ENCODE data around the gene CPEB3. TPM values are rescaled to one million over a fixed set of nuclear protein-coding genes. Genes with fewer than 3 reads are reported as not detected.

CPEB3 gene
- total and polyA plus RNA-seq, 2 donors (not counting 1 experiment from before 2014, with no cell fraction given) = 0.37 to 0.66 TPM

DNA sequence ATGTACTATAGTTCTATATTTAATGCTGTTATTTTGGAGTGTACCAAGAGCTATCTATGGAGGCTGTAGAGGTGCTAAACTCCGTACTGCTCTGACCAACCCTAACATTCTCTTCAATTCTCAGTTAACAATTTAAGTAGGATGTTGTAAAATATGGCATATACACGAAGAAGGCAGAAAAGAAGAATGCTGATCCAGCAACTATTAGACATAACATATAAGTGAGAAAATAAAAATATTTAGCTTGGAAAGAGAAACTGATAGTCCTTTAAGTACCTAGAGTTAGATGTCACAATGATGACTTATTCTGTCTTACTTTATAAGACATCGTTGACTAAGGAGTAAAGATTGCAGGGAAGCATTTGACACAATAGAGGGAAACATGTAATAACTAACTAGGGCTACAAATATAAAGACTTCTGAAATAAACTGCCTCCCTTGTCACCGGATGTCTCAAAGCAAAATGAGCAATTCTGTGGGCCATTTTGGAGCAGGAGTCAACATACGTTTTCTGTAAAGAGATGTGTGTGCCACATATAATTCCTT is 159.5 kb downstream of the CPEB3 start:
- TF ChIP-seq CTCF (conservative IDR thresholded peaks at IDR 0.05 in 1 of 2, IDR thresholded peaks at IDR 0.05 in 1 of 2; ENCODE audit: low read depth in 1 of 2, low read length in 2 of 2) = no peak
- H3K27ac ChIP-seq (ENCODE audit: insufficient read depth, low read length) = no peak overlapping the region
- no peak overlapping the region for H2AFZ ChIP-seq (ENCODE audit: low read length)

DNA sequence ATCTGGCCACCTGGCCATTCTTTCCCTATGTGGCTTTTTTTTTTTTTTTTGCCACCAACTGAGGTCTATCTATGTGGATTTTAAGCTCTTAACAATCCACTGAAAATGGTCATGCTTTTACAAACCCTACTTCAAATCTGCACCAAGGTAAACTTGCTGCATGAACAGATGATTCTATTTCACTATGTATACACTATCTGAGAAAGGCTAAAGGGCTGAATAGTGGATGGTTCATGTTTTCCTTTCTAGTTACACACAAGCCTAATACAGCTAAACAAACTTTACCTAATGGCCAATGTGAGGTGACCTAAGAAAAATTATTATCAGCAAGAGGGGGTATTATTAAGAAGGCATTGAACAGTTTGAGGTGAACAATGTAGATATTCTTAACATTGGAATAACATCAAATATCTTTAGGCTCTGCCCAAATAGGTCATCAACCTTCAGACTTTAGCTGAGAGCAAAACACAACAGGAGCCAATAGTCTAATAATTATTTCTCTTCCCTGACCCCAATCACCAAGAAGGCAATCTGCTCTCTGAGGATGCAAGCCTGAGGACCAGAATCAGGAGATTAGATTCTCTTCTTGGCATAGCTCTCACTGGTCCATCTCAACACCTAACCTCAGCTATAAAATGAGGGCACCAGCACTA is 160.1 kb downstream of the CPEB3 start:
- Histone ChIP-seq H3K9me3 (ENCODE audit: control insufficient read depth, insufficient read depth, low read depth, low read length) (no peaks in the 10 kb centered on the region), H3K27ac (ENCODE audit: insufficient read depth, low read length) (no peak overlapping the region), H3K36me3 (ENCODE audit: control insufficient read depth, insufficient read depth, low read length) (no peaks in the 10 kb centered on the region), H4K20me1 (ENCODE audit: control insufficient read depth, extremely low read depth, insufficient read depth, low read length) (no peaks in the 10 kb centered on the region), H3K27me3 (ENCODE audit: control insufficient read depth, insufficient read depth, low read length) (no peaks in the 10 kb centered on the region), H3K79me2 (ENCODE audit: control insufficient read depth, insufficient read depth, low read length) (no peaks in the 10 kb centered on the region), H2AFZ (ENCODE audit: low read length) (no peak overlapping the region), H3K4me1 (ENCODE audit: control insufficient read depth, extremely low read depth, insufficient read depth, low read length) (no peaks in the 10 kb centered on the region), H3K9ac (ENCODE audit: insufficient read depth, low read length) (no peak overlapping the region), H3K4me2 (ENCODE audit: extremely low read depth, insufficient read depth, low read length) (no peak overlapping the region), H3K4me3 (replicated peaks in 1 of 4; ENCODE audit: control extremely low read depth in 1 of 4, insufficient read depth in 1 of 4, low read depth in 3 of 4, low read length in 4 of 4) (no peak overlapping the region)
- TF ChIP-seq EZH2 (IDR thresholded peaks at IDR 0.05; ENCODE audit: low read length, missing control alignments) (no peak), CTCF (conservative IDR thresholded peaks at IDR 0.05 in 1 of 2, IDR thresholded peaks at IDR 0.05 in 1 of 2; ENCODE audit: low read depth in 1 of 2, low read length in 2 of 2) (no peak)
- DNase-seq (ENCODE audit: low read depth in 2 of 2) = no peak

More for the DNA sequence above, 159.5 kb downstream of the CPEB3 start:
- DNase-seq (ENCODE audit: low read depth in 2 of 2) = no peak
- Histone ChIP-seq H3K9me3 (ENCODE audit: control insufficient read depth, insufficient read depth, low read depth, low read length) (no peaks in the 10 kb centered on the region), H3K79me2 (ENCODE audit: control insufficient read depth, insufficient read depth, low read length) (no peaks in the 10 kb centered on the region), H3K4me3 (replicated peaks in 1 of 4; ENCODE audit: control extremely low read depth in 1 of 4, insufficient read depth in 1 of 4, low read depth in 3 of 4, low read length in 4 of 4) (no peak overlapping the region), H3K4me1 (ENCODE audit: control insufficient read depth, extremely low read depth, insufficient read depth, low read length) (no peaks in the 10 kb centered on the region), H3K9ac (ENCODE audit: insufficient read depth, low read length) (no peak overlapping the region), H3K36me3 (ENCODE audit: control insufficient read depth, insufficient read depth, low read length) (no peaks in the 10 kb centered on the region), H4K20me1 (ENCODE audit: control insufficient read depth, extremely low read depth, insufficient read depth, low read length) (no peaks in the 10 kb centered on the region), H3K4me2 (ENCODE audit: extremely low read depth, insufficient read depth, low read length) (no peak overlapping the region), H3K27me3 (ENCODE audit: control insufficient read depth, insufficient read depth, low read length) (no peaks in the 10 kb centered on the region)

DNA sequence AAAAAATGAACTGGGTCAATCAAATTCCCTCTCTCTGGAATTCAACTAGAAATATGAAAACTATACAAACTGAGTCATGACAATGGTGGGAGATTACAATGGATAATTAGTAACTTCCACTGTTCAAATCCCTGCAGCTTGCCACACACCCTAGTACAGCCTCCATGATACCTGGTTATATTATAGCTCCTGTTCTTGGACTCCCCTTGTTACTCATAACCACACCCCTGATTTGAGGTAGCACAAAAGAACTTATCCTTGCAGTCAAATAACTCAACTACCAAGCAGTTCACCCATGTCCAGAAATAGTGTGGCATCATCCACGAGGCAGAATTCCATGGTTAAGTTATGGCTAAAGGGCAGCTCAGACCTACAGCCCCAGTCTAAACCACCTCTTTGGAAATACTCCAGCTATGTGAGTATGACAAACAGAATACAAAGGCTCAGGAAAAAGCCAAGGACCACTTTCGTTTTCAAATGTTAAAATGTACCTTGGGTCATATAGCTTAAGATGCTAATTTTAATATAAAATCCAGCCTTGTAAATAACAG is 164.7 kb downstream of the CPEB3 start:
- no peaks in the 10 kb centered on the region for H3K9me3 ChIP-seq (ENCODE audit: control insufficient read depth, insufficient read depth, low read depth, low read length)
- no peak overlapping the region for H3K4me2 ChIP-seq (ENCODE audit: extremely low read depth, insufficient read depth, low read length)
- H3K9ac ChIP-seq (ENCODE audit: insufficient read depth, low read length) = no peak overlapping the region
- H3K27ac ChIP-seq (ENCODE audit: insufficient read depth, low read length) = no peak overlapping the region
- no peak overlapping the region for H3K4me3 ChIP-seq (replicated peaks in 1 of 4; ENCODE audit: control extremely low read depth in 1 of 4, insufficient read depth in 1 of 4, low read depth in 3 of 4, low read length in 4 of 4)
- no peaks in the 10 kb centered on the region for H3K27me3 ChIP-seq (ENCODE audit: control insufficient read depth, insufficient read depth, low read length)
- peaks cover 6% of the 10 kb centered on the region for H3K4me1 ChIP-seq (ENCODE audit: control insufficient read depth, extremely low read depth, insufficient read depth, low read length)
- no peak overlapping the region for H2AFZ ChIP-seq (ENCODE audit: low read length)
- H4K20me1 ChIP-seq (ENCODE audit: control insufficient read depth, extremely low read depth, insufficient read depth, low read length) = no peaks in the 10 kb centered on the region
- peak in 1 of 2 donors; percentile 74 for DNase-seq (ENCODE audit: low read depth in 2 of 2)
- H3K36me3 ChIP-seq (ENCODE audit: control insufficient read depth, insufficient read depth, low read length) = no peaks in the 10 kb centered on the region
- TF ChIP-seq EZH2 (IDR thresholded peaks at IDR 0.05; ENCODE audit: low read length, missing control alignments) (no peak), CTCF (conservative IDR thresholded peaks at IDR 0.05 in 1 of 2, IDR thresholded peaks at IDR 0.05 in 1 of 2; ENCODE audit: low read depth in 1 of 2, low read length in 2 of 2) (no peak)
- H3K79me2 ChIP-seq (ENCODE audit: control insufficient read depth, insufficient read depth, low read length) = no peaks in the 10 kb centered on the region
